ENCODE measurements around the gene ZBTB39.
"Not testable (repeated sequence)": the region's sequence is repeated elsewhere in the genome, so short reads cannot be mapped to it uniquely, and the experiment has no call there.

Gene ZBTB39, protein sequence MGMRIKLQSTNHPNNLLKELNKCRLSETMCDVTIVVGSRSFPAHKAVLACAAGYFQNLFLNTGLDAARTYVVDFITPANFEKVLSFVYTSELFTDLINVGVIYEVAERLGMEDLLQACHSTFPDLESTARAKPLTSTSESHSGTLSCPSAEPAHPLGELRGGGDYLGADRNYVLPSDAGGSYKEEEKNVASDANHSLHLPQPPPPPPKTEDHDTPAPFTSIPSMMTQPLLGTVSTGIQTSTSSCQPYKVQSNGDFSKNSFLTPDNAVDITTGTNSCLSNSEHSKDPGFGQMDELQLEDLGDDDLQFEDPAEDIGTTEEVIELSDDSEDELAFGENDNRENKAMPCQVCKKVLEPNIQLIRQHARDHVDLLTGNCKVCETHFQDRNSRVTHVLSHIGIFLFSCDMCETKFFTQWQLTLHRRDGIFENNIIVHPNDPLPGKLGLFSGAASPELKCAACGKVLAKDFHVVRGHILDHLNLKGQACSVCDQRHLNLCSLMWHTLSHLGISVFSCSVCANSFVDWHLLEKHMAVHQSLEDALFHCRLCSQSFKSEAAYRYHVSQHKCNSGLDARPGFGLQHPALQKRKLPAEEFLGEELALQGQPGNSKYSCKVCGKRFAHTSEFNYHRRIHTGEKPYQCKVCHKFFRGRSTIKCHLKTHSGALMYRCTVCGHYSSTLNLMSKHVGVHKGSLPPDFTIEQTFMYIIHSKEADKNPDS

DNA sequence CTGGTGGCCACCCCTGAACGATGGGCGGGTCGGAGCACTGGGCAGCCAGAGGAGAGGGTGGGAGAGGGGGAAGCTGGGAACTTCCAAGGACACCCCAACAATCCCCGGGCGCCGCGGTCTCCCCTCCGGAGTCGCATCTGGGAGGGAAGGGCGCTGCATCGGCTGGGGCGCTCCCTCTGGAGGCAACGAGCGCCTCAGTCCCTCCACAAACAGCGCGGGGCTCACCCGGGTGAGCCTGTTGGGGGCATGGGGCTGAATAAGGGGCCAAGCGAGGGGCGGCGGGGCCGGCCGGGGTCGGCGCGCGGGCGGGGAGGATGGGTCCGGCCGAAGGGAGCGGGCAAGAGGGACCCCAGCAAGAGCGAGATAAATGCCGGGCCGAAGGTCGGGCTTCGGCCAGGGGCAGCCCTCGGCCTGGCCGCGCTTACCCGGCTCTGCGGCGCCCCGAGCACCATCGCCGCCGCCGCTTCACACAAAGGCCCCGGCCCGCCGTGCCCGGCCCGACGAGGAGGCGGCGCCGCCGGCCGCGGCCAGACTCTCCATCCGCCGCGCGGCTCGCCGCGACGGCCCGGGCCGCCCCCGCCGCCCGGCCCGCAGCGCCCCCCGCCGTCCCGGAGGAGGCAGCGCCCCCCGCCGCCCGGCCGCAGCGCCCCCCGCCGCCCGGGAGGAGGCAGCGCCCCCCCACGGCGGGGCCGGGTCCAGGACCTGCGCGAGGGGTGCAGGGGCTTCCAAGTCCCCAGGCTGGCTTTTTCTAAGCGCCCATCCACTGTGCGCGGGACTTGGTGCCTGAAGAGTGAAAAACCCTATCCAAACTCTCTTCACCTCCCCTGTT, at the start of gene ZBTB39:
Gene ZBTB39 (minus strand): TSS at position 567 of the 829 bp plus-strand sequence. CDS start 1,629 bp downstream, outside the sequence.
- DNase-seq (ENCODE audit: low read depth): no peak

DNA sequence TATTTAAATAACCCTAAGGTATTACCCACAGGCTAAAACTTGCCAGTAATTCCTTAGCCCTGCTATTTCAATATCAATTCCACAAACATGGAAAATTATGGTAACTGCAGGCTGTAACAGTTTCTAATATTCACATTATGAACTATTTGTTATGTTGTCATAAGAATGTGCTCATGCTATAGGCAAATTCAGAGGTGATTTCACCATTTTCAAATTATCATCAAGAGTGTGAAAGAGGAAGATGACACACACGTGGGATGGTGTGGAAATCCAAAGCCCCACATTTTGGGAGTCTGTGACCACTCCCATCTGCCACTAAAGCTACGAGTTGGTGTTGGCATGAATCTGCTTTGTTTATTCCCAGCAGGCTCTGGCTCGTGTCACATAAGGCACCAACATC, 49.5 kb upstream of the ZBTB39 start:
- no peak for DNase-seq (ENCODE audit: low read depth)

DNA sequence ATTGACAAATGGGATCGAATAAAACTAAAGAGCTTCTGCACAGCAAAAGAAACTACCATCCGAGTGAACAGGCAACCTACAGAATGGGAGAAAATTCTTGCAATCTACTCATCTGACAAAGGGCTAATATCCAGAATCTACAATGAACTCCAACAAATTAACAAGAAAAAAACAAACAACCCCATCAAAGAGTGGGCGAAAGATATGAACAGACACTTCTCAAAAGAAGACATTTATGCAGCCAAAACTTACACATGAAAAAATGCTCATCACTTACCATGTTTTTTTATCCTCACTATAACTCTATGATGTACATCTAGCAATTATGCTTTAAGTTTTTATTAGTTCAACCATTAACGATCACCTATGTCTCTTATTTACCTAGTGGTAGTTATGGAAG, 47.6 kb upstream of the ZBTB39 start:
- DNase-seq (ENCODE audit: low read depth): not testable (repeated sequence)

DNA sequence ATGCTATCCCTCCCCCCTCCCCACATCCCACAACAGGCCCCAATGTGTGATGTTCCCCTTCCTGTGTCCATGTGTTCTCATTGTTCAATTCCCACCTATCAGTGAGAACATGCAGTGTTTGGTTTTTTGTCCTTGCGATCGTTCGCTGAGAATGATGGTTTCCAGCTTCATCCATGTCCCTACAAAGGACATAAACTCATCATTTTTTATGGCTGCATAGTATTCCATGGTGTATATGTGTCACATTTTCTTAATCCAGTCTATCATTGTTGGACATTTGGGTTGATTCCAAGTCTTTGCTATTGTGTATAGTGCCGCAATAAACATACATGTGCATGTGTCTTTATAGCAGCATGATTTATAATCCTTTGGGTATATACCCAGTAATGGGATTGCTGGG, 46.8 kb upstream of the ZBTB39 start:
- not testable (repeated sequence) for DNase-seq (ENCODE audit: low read depth)

DNA sequence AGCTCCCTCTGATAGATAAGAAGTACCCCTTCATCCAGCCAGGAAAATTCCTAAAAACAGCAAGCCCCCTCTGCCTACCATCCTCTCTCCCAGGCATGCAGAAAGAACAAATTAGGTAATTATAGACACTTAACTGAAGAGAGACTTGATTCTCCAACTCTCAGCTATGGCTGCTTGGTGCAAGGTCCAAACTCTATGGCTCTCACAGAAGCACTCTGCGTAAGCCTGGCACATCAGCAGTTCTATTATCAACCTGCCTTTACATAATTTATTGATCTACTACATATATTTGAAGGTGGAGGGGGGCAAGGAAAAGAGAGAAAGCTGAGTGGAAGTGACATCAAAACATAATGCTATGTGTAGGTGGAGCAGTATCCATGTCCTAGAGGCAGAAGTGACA, 44.7 kb upstream of the ZBTB39 start:
- DNase-seq (ENCODE audit: low read depth): no peak

DNA sequence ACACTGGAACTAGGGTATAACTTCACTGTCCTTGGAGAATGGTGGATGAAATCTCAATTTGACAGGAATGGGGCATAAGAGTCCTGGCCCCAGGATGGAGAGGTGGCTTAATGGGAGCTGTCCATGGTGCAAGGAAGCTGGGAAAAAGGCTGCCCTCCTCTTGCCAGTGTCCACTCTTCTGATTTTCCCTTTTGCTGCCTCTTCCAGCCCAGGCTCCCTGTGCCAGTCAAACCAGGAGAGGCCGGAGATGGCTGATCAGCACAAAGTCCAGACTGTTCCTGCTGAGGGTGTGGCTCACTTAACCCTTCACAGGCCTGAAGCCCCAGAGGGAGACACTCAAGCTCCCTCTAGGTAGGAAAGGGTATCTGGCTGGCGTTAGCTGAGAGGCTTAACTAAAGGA, 43.5 kb upstream of the ZBTB39 start, which contains the start of gene MYO1A:
Gene MYO1A (minus strand): TSS at position 240 of the 400 bp plus-strand sequence. CDS start 1,806 bp downstream, outside the sequence.
- DNase-seq (ENCODE audit: low read depth): no peak

DNA sequence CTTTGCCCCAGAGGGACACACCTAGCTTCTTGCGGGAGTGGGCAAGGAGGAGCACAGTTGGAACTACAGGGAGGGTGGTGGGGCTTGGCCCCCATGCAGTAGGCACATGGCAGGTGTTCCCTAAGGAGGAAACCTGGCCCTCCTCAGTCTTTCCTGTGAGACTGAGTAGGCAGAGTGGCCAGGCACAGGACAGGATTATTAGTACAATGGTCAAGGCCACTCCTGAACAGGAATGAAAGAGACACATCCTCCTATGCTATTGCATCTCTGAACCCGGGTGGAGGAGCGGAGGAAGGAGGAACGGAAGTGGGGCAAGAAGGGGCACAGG, 42.7 kb upstream of the ZBTB39 start:
- DNase-seq (ENCODE audit: low read depth): no peak

DNA sequence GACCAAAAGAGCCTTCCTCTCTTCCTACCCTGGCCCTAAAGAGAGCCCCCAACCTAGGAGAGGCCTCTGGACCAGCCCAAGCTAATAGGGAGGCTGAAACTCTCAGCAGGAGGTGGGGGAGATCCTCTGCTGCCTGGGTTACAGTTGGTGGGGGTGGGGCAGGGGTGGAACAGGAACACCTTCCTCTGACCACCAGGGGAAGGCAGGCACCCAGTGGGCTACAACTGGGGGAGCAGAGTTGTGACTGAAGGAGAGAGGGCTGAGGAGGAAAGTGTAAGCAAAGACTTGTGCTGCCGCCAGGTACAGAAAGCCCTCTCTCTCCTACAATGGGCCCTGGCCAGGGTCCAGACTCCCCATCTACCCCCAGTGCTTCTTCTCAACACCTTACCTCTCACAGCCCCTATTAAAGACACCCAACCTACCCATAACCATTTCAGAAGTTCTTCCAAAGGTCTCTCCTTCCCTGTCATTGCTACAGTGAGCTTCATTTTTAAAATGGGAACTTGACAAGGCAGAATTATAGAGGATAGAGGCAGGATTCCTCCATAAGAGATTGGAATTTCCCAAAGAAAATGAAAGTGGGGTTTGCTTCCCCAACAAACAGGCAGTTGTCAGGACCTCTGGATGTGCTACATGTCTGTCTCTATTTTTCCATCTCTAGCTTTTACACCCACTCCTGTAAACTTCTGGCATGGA, 42.2 kb upstream of the ZBTB39 start:
- DNase-seq (ENCODE audit: low read depth): no peak

DNA sequence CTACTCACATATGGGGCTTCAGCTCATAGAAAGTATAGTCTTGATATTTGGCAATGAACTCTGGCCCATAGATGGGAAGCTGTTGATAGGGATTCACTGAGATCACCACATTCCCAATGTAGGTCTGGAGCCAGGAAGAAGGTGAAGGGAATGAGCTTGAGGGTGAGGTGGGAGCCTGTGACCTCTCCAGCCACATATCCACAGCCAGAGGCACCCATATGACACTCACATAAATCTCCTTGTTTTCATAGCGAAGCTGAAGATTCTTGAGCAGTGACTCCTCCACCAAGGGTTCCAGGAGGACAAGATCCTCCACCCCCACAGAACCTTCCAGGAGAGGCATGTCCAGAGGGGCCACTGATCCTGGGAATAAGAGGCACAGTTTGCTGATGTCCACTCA, 41.6 kb upstream of the ZBTB39 start:
- no peak for DNase-seq (ENCODE audit: low read depth)

DNA sequence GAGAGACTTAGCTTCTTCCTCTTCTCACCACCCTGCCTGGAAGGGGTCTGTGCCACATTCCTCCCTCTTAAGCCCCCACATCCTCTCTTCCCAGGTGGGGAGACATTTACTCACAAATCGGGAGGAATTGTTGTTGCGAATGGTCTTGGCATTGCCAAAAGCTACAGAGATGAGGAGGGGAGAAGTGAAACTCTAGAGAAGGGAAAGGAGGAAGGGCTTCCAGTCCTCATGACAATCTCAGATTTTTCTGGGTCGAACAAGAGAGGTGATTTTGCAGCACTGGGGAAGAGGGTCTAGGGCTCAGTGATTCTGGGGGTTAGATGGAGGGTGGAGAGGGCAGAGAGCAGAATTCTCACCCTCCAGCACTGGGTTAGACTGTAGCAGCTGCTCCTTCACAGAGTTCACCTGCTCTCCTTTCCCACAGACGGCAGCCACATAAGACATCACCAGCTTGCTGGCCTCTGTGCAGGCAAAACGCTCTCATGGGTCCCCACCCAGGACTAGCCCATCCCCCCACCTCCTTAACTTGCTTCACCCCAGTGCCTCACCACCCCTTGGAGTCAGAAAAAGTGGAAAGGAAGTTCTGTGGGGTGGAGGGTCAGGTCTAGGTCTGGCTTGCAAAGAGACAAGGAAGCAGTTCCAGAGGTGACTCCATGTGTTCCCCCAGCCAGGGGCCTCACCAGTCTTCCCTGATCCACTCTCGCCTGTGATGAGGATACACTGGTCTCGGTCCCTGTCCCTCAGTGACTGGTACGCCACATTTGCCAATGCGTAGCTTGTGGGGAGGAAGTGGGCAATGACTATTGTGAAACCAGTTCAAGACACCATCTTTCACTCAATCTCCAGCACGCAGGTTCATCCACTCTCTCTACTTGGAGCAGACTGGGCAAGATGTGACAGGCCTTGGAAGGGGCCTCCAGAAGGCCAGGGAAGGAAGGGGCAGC, 40.9 kb upstream of the ZBTB39 start:
- DNase-seq (ENCODE audit: low read depth): no peak

DNA sequence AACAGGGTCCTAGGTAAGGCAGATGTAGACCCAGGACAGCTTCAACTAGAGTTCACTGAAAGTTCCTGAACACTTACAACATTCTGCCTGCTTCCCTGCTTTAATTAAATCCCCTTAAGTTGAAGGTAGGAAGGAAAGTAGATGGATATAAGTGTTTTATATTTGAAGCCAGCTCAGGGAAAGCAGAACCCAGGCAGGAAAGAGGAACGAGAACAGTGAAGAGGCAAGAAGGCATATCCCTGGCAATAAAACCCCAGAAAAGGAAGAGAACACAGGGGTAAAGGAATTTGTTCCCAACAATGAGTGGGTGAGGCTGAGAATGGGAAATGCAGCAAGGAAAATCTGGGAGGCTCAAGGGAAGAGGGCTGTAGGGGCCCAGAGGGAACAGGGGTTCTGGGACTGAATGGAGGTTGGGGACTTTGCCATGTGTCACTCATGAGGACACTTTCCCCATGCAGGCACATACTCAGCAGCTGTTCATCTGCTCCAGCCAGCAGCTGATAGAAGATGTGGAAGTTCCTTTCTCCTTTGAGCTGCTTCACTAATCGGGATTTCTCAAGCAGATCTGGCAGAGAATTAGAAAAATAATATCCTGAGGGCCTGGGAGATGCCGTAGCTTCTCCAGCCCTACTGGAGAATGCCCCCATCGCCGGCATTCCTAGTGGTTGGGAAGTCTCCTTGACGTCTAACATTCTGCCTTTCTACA, 39.9 kb upstream of the ZBTB39 start:
- no peak for DNase-seq (ENCODE audit: low read depth)

DNA sequence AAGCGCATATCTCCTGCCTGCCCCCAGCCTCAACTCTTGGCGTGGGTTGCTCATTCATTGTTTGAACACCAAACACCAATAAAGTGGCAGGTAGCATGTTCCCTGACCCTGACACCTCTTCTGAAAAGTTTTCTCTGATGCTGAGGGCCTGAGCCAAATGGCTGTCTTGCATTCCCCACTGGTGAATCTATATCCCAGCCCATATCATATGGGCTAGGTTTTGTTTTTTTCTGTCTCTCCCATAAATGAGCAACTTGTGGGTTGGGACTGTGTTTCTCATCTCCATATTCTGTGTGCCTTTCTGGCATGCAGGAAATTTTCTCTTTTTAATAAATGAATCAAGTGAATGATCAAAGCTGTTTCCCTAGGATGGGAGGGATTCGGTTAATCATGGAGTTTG, 38.5 kb upstream of the ZBTB39 start:
- DNase-seq (ENCODE audit: low read depth): no peak

DNA sequence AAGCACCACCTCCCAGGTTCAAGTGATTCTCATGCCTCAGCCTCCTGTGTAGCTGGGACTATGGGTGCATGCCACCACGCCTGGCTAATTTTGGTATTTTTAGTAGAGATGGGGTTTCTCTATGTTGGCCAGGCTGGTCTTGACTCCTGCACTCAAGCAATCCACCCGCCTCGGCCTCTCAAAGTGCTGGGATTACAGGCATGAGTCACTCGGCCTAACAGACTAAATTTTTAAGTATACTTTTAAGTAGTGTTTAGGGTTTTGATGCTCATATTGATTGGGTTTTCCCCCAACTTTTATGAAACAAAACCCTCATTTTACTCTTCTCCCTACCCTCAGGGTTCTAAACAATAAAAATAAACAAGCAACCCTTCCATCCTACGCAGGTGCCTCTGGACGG, 38.1 kb upstream of the ZBTB39 start:
- no peak for DNase-seq (ENCODE audit: low read depth)

DNA sequence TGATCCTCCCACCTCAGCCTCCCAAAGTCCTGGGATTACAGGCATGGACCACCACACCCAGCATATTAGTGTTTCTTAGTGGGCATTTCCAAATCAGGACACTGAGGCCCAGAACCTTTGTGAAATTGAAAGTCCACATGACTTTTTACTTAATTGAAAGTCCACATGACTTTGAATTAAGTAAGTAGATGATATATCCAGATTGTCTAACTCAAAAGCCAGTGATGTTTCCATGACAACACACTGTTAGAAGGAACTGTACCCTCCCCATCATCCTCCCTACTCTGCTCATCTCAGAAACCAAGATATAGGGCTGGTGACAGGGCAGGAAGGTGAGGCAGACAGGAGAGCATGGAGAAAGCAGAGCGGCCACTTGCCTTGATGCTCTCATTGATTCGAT, 36.3 kb upstream of the ZBTB39 start:
- no peak for DNase-seq (ENCODE audit: low read depth)

DNA sequence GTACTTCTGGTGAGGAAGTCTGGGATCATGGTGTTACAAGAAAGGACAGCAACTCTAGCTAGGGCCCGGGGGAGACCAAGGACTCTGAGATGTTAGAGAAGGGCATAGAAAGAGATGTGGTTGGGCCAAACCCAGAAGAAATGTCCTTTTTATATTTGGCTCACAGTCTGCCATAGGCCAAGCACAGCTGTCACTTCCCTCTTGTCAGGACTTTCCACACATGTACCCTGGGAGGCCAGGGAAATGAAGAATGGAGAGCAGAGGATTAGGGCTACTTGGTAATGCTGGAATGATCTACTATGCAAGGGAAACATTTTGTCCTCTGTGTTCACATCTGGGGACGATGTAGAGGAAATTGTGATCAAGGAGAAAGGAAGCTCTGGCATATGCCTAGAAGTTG, 34.4 kb upstream of the ZBTB39 start:
- DNase-seq (ENCODE audit: low read depth): no peak

DNA sequence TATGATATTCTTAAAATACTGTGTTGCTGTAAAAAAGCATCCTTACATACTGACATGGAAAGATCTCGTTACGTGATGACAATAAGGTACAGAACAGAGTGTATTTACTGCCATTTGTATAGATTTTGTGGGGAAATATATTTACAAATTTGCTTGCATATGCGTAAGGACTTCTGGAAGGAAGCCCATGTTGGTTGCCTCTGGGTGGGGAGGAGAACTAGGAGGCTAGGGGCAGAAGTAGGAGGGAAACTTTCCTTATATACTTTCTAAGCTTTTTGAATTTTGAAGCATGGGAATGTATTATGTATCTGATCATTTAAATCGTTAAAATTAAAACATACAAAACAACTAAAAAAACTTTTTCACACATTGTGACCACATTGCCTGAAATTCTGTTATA, 33.9 kb upstream of the ZBTB39 start:
- no peak for DNase-seq (ENCODE audit: low read depth)

DNA sequence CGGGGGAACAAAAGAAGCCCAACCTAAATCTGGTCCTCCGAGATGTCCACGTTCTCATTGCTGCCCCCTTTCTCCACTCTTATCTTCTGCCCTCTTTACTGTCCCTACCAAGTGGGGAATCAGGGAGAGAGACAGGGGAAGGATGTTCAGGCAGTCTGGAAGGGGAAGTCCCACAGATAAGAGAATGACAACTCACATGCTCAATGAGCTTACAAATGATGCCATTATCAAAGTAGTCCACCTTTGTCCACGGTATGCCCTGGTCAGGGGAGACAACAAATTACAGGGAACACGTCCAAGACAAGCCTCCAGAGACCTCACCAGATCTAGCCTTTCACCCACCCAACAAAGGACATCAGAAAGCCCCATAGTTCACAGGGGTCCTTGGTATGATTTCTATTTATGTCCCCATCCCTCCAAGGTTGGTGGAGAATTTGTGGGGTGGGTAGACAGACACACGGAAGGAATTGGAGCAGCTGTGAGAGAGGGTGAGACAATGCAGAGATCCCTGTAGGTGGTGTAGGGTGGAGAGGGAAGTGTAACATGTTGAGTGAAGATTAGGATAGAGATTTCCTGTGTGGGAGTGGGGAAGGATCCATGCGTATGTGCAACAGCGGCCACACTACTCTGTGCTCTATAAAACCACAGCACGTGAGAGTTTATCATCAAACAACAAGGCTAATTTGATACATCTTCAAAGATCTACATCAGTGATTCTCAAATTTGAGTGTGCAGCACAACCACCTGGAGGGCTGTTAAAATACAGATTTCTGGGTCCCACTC, 32.9 kb upstream of the ZBTB39 start:
- no peak for DNase-seq (ENCODE audit: low read depth)

DNA sequence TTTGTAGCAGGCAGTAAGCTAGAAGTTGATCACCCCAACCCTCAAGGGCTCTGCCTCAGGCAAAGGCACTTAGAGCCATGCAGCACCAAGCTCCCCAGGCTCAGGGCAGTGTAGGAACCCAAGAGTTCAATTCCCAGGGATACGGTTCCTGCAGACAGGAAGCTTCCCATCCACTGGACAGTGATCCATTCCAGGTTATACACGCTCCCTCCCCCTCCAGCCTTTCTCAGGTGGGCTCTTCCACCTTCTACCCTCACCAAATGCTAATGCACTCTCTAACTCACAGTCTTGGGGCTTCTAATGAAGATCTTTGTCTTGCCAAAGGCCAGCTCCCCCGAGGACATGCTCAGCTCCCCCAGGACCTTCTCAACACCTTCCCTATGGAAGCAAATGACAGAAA, 30.9 kb upstream of the ZBTB39 start:
- no peak for DNase-seq (ENCODE audit: low read depth)

DNA sequence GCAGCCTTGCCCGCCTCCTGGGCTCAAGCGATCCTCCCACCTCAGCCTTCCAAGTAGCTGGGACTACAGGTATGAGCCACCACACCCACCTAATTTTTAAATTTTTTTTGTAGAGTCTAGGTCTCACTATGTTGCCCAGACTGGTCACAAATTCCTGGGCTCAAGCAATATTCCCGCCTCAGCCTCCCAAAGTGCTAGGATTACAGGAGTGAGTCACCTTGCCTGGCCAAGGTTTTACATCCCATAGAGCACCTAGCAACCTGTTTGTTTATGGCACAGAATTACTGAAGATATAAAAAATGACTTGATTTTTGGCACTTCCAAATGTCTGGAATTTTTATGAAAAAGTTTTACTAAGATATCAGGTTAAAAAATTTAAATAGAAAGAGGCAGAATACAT, 27.1 kb upstream of the ZBTB39 start:
- no peak for DNase-seq (ENCODE audit: low read depth)

DNA sequence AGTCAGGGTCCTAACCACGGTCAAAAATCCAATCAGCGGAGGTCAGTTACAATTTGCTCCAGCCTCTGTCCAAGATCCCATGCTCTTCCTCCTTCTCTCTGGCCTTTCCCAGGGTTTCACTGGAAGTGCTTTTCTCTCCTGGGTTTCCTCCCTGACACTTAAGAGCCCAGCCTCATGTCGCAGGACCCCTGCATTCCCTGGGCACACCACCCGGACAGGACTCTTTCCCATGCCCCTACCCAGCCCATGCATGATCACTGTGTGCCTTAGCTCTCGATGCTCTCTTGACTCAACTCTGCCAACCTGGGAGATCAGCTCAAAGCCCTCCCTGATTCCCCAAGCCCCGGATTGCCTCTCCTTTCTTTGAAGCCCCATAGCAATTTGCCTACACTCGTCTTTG, 25.4 kb upstream of the ZBTB39 start:
- no peak for DNase-seq (ENCODE audit: low read depth)

Data from non-pigmented ciliary epithelial cell (primary cell).